IPS DF 19.7 (cell line): ENCODE results near the gene FOXA1.

Experiments
- DNase-seq: peaks from one replicate; pipeline ENCODE4 v3.0.0-alpha.2; 2013; ENCODE audit warnings: low read depth, low spot score

FOXA1 gene

DNA sequence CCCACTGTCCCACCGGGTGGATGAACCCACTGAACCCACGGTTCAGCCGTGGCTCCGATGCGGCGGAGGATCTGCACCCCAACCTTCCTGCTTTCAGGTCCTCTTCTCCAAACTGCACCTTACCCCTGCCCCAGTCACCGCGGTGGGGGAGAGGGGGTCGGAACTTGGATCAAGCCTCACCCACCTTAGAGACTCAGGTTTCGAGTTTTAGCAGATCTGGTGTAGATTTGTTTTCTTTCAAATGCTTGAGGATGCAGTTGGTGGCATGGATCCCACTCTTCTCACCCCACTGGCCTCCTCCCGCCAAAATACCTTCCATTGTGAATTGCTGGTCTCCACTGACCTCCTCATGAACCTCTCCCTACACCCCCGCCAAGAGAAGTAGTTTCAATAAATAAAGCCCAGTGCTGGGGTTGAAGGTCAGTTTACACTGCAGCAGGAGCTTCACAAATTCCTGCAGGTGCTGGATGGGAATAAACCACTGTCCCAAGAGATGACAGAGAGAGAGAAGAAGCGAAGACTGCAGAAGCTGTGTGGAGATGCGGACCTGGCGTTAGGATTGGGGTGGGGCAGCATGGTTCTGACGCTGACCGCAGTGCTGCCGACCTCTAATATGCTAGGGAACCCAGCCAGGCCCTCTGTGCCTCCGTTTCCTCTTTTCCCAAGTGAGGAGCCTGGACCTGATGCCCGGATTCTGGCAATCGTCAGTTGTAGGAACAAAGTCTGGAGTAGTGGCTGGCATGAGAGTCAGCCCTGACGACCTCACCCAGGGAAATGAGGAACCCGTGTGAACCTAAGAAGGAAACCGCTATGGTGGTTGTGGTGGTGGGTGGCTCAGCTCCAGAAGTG is 7.8 kb upstream of the FOXA1 start:
- DNase-seq, result no peak

DNA sequence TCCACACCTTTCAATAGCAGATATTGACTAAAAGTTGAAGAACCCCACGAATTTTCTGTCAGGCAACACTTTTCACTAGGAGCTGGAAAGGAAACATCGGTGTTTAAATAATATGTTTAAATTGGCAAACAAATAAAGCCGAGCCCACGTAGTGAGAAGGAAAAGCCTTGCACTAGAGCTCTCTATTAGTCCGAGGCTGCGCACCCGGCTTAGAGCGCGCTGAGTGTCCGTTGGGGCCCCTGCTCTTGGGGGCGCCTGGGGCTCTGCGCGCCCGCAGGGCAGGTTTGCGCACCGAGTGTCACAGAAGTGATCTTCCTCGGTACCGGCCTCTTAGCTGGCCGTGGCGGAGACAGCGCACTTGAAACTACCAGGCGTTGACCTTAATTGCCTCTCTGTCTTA is 6.8 kb upstream of the FOXA1 start:
- DNase-seq, result no peak

DNA sequence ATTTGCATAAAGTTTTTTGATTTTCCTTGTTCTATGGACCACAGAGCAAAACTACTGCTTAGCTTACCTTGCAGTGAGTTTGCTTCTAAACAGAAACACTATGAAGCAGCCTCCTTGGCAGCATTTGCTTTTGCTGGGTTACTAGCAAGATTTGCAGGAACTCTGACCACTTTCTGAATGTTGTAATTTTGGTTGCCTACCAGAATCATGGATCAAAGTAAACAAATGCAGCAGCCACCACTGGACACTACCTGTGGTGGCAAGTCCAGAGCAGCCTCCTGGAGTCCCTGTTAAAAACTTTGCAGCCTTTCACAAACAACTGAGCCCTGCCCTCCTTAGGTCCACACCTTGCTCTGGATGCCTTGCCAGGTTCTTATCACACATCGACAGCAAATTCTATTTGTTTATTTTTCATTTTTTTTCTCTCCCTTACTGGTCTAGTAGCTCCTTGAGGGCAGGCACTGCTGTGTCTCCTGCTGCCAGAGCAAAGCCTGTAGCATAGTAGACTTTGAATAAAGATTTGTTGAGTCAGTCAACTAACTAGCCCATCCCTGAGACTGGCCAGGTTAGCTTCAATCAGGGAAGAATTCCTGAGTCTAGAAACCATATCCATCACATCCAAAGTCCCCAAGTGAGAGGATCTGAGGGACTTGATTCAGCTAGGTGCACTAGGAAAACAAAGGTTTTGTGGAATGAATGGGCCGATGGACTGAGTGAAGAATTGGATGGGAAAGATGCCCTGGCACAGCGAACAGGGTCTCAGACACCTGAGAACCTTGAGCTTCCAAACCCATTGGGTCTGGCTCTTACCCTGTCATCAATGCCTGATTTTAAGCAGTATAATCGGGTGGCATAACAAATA is 6.1 kb upstream of the FOXA1 start:
- no peak for DNase-seq

DNA sequence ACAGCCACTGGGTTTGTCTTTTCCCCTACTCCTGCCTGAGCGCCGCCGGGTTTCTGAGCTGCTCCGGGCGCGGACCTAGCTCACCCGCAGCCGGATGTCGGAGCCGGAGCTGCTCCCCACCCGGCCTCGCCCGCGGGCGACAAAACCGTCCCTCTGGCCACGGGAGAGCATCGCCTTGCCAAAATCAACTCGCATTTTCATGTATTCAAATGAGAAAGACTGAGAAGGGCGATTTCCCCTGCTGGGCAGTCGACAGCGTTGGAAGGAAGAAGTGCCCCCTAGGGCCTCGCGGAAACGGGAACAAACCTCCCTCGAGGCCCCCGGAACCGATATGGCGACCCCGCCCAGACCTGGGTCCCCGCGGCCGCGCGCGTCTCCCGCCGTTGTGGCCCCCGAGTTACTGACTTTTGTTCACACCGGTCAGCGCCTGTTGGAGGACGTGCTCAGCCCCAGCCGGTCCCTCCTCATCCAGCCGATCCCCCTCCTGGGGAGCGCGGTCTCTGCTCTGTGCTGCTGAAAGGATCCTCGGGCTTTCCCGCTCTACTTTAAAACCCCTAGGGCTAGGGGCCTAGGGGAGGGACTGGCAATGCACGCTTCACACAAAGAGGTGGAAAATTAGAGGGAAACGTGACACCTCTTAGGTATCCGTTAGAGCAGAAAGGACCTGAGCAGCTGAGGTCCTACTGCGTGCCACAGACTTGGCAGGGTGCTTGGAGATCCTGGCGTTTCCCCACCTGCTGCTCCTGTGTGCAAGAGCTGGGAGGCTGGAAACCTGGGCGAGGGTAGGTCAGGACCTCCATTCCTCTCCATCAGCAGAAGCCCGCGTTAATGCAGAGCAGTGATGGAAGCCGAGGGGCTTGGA is 4.7 kb upstream of the FOXA1 start:
- DNase-seq, result no peak

DNA sequence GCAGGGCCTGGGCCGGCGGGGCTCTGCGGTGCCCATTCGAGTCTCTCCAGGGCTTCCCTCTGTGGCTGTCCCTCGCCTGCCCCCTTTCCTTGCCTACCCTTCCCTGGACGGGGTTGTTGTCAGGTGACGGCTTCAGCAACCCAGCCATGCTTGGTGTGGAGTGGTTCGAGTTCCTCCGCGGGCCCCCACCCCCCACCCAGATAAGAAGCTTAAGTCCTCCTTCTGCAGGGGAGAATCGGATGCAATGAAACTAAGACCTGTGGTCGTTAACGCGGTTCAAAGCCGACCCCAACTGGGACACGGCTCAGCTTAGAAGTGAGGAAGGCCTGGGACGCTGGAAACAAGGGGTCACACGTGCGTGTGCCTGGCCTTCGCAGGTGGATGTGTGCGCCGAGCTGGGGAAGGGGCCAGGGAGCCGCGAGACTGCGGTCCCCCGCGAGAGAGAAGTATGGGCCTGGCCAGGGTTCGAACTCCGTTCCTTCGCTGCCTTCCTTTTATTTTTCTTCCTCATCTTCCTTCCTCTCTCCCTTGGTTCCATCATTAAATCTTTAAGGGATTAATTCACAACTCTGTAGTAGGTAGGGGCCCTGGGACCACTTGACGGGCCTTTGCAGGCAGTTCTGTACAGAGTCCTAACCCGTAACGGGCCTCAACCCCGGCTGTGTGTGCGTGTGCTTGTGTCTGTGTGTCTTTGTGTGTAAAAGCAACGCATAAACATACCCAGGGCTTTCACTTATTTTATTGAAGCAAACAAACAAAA is 3.9 kb upstream of the FOXA1 start:
- DNase-seq, result no peak

DNA sequence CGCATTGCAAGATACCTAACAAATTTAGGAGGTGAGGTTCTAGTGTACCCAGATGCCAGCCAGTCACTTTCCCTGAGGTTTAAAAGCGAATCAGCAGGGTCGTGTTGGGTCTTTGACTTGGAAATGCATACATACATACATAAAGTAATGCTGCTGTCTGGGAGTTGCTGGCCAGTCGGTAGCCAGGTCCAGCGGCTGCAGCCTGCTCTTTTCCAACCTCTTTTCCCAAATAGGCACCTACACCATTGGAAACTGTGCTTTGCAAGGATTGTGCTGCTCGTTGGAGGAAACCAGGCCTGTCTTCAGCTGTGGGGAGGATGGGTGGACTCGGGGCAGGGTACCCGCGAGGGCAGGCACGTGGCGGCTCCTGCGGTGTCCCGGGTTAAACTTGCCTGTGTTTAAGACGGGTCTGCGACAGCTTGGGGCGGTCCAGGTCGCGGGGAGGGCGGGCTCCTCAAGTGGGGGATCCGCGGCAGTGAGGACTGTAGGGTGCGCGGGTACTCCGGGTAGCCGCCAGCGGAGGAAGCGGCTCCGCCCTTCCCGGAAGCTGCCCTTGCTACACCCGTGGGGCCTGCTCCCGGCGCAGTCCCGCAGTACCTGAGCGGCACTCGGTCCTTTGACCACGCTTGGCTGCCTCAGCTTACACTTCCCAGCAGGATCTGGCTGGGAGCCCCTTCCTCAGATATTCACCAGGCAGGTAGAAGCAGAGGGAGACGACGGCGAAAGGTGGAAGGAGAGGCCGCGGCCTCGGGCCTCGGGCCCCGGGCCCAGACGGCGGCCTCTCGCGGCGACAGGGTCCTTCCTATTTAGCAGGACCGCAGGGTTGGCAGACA is 3.1 kb upstream of the FOXA1 start:
- DNase-seq, result no peak

DNA sequence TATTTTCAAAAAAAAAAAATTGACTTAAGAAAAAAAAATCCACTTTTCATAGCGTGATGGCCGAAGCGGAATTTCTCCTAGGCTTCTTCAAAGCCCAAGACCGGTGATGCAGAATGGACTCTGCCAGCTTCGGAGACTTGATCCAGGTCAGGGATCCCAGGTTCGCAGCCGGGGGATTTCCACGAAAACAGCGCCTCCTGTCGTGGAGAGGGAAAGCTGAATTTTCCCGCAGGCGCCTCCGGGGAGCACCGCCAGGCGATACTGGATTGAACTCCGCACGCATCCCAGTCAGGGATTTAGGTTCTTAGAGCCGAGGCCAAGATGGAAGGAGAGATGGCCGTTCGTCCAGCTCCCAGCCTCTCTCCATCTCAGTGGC is 2.5 kb upstream of the FOXA1 start:
- DNase-seq, result no peak

DNA sequence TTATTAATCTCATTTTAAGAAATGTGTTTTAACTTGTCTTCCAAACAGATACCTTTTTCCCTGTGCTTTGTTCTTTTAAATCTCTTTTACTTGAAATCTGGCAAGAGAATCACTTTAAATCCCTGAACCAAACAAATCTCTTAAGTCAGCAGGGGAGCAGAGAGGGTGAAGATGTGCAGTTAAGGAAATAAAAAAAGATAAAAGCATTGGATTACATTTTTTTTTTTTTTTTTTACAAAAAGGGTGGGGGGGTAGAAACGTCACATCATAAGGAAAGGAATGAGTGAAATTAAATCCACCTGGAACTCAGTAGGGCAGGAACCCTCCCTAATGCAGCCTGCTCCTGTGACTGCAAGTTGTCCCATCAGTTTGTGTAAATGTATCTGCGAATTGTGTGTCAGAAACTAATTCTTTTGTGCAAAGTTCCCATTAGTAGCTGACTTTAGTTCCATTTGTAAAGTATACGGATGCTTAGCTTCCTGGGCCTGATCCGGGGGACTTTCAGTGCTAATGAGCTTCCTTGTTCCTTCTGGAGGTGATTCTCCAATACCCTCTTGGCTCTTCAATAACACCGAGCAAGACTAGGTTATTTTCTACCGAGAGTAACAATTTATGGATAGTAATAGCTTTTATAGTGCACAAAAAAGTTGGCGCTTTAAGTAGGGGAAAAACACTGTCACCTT is 1.9 kb upstream of the FOXA1 start:
- no peak for DNase-seq

DNA sequence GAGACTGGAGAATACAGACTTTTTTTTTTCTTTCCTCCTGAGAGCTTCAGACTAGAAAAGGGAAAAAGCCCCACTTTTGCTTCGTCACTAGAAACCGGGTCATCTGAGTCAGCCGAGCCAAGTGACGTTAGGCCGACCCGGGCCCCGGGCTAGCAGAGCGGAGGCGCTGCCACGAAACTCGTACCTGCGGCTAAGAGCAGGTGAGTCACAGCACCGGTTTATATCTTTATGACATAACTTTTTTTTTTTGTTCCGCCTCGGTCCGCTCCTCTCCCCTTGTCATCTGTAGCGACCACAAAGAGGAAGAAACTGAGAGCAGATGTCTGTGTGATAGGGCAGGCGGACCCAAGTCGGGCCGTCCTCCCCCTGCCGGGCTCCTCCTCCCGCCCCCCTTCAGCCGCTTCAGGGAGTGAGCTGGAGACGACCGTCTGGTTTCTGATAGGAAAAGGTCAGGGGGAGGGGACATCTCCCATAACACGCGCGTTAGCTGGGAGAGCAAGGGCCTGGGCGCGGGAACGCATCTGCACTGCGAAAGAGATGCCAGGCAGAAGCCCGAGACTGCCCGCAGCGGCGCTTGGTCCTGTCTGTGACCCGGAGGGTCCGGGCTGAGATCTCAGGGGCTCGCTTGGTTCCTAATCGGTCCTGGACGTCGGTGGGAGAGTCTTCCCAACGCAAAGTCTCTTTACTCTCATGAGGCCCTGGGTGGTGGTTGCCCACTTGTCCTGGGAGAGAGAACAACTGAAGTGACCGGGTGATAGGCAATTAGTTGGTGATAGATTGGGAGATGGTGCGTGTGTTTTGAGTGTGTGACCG is 966 bp upstream of the FOXA1 start:
- DNase-seq, result no peak

DNA sequence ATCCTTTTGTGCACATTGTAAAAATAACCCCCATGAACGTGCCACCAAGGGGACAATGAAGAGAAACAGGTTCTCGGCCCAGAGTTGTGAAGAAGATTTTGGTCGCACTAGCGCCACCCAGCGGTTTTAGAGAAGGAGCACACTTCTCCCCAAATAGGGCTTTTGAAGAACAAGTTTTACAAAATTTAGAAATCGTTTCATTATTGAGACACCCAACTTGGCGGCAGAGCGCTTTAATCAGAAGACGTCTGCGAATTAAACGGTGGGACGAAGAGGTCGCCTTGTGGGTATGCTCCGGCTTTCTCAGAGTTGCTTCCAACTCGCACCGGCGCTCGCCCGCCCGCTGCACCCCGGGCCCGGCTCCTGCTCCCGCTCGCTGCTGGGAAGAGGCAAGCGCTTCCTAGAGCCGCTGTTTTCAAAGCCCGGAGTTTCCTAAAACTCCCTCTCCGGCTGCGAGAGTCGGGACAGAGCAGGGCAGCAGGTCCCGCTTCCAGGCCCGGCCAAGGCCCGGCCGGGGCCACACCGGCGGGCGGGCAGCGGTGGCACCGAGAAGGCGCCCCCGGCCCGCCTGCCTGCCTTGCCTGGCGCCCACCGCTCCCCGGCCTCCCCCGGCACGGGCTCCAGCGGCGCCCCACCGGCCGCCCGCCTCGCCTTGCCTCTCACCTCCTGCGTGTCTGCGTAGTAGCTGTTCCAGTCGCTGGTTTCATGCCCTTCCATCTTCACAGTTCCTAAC is 645 bp downstream of the FOXA1 start:
- no peak for DNase-seq

DNA sequence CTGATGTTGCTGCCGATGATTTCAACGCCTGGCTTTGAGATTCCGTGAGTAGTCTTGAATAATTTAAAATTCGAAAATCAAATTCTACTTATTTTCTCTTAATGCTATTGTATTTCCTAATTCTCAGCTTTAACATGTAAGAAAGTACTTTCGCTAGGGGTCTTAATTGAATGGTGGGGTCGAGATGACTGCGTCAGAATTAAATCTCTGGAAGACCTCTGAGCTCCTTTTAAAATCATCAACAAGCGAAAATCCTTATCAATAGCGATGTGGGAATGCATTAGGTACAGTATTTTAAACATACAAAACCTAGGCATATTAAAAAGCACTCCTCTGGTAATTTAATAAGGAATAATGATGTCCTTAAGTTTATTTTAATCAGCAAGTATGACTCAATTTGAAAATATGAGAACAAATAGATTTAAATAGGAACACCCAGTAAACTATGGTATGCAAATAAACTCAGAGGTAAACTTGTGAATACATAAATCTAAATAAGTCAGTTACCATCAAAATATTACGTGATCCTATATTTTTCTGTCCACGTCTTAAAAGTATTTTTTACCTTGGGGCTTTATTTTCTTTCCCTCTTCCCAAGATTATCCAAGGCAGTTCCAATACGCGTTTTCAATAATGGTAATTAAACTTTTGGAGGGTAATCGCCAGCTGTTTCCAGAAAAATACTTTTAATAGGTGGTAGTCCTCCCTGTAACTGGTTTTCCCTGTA is 1.4 kb downstream of the FOXA1 start:
- no peak for DNase-seq

DNA sequence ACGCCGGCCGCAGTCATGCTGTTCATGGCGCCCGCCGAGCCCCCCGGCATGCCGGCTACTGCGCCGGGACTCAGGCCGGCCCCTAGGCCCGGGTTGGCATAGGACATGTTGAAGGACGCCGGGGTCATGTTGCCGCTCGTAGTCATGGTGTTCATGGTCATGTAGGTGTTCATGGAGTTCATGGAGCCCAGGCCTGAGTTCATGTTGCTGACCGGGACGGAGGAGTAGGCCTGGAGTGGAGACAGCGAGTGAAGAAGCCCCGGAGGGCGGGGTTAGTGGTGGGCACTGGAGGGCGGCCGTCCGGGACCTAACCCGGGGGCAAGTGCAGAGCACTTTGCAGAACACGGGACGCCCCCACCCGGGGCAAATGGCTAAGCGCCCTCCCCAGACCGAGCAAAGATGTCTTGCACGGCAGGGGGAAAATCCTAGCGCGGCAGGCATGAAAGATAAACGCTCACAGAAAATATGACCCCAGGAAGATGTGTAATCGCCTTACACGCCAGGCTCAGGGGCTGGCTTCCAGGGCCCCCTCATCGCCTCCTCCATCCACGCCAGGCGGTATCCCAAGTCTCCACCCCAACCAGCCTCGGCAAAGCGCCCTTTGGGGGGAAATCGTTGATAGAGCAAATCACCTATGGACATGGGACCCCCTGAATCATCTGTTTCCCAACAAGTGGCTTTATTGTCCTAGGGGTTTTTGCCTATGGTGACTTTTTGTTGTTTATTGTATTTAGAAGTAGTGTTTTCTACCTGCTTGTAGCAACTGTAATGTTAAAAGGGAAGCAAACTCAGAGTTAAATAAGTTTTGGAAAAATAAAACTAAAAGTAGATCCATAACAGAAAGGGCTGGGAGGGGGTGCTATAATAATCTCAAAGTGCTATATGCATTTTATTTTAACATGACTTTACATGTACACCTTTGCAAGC is 2.3 kb downstream of the FOXA1 start:
- DNase-seq, result no peak

DNA sequence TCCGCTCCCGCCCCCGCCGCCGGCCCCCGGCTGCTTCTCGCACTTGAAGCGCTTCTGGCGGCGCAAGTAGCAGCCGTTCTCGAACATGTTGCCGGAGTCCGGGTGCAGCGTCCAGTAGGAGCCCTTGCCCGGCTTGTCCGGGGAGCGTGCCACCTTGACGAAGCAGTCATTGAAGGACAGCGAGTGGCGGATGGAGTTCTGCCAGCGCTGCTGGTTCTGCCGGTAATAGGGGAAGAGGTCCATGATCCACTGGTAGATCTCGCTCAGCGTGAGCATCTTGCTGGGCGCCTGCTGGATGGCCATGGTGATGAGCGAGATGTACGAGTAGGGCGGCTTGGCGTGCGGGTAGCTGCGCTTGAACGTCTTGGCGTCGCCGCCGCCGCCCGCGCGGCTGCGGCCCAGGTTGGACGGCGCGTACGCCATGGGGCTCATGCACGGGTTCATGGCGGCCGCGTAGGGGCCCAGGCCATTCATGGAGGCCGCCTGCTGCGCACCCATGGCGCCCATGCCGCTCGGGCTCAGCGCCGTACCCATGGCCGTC is 3.0 kb downstream of the FOXA1 start:
- no peak for DNase-seq

DNA sequence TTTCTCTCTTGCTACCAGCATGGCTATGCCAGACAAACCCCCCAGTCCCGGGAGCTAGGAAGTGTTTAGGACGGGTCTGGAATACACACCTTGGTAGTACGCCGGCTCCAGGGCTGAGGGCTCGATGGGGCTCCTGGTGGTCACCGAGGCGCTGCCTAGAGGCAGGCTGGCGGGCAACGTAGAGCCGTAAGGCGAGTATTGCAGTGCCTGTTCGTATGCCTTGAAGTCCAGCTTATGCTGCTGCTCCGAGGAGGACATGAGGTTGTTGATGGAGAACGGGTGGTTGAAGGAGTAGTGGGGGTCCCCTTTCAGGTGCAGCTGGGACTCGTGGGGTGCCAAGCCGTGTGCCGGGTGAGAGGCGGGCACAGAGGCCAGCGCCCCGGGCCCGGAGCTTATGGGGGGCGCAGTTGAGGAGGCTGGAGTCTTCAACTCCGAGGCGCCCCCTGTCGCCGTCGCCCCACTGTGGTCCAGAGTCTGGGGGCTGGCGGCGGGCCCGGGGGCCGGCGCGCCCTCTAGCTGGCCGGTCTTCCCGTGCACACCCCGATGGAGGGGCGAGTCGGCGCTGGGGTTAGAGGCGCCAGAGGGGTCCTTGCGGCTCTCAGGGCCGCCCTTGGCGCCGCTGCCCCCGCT is 3.6 kb downstream of the FOXA1 start:
- DNase-seq, result no peak

DNA sequence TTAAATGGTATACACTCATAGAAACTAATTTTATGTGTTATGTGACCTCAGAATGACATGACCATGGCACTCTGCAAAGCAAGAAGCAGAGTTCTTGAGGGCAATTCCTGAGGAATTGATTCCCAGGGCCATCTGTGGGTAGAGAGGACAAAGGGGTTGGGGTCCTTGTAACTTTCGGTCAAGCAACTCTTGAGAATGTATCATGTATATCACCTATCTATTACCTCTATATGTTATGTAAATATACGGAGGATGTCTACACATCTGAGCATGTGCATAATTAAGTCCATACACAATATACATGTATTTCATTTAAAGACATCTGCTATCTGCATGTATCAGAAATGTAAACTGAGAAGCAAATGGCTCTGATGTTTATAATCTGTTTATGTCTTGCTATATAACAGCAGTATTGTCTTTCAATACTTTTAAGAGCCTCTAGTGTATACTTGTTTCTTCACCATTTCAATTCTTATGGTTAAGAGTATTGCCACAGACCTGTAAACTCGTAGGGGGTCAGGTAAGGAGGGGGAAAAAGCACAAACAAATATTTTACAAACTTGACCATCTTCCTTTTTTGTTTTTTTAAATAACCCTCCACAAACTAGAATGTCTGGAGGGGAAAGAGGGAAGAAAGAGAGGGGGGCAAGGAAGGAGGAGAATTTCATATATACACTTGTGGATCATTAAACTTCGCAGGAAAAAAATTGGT is 4.5 kb downstream of the FOXA1 start:
- DNase-seq, result no peak
